Measurements from ENCODE around the gene HMG20B.

The HMG20B gene

DNA sequence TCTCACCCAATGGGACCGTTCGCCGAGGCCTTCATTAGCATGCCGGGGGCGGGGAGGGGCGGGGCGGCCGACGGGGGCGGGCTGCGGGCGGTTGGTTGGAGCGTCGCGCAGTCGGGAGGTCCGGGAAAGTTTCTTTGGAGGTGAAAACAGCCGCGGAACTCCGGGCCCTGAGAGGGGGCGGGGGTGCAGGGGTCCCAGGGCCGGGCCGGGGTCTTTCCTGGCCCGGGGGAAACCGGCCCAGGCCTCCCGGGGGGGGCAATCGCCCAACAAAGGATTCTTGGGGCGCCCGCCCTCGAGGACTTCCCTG lies at the start of gene HMG20B:
HMG20B (plus strand) TSS at position 90 of the 307 bp plus-strand sequence. CDS start 366 bp downstream, outside the sequence.
- TF ChIP-seq, protein P1, sequence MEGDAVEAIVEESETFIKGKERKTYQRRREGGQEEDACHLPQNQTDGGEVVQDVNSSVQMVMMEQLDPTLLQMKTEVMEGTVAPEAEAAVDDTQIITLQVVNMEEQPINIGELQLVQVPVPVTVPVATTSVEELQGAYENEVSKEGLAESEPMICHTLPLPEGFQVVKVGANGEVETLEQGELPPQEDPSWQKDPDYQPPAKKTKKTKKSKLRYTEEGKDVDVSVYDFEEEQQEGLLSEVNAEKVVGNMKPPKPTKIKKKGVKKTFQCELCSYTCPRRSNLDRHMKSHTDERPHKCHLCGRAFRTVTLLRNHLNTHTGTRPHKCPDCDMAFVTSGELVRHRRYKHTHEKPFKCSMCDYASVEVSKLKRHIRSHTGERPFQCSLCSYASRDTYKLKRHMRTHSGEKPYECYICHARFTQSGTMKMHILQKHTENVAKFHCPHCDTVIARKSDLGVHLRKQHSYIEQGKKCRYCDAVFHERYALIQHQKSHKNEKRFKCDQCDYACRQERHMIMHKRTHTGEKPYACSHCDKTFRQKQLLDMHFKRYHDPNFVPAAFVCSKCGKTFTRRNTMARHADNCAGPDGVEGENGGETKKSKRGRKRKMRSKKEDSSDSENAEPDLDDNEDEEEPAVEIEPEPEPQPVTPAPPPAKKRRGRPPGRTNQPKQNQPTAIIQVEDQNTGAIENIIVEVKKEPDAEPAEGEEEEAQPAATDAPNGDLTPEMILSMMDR (IDR thresholded peaks at IDR 0.05; ENCODE audit: insufficient read depth, missing control alignments) = no peak
- DNase-seq (ENCODE audit: insufficient read length, low spot score) = no peak
- FAIRE-seq = no peak

DNA sequence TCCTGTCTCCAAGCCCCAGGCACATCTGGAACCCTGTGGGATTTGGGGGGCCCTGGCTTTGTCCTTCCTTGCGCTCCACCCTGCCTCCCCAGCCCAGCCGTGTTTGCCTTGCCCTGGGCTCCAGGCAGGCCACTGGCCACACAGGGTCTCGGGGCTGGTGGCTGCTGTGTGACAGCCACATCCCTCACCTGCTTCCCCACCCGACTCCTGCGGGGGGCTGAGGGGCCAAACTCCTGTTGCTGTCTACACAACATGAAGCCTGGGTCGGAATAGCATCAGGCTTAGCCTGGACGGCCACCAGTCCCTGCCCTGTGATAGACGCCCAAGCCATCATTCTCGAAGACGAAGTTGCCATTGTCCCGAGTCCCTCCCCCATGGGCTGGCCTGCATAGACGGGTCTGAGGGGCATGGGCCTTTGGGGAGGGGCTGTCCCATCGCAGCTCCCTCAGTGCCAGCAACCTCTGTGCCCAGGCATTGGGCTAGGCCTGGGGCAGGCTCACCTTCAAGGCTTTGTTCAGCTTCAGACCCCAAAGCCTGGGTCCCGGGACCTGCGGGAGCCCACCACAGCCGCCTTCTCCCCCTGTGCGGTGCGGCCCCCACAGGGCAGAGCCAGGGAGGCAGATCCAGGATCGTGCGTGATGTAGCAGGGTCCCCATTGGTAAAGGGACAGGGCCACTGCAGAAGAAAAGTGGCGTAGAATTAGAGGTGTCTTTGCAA lies 49.2 kb upstream of the HMG20B start:
- TF ChIP-seq, protein P1 (IDR thresholded peaks at IDR 0.05; ENCODE audit: insufficient read depth, missing control alignments) = no peak
- FAIRE-seq (no peak), DNase-seq (ENCODE audit: insufficient read length, low spot score) (no peak)

DNA sequence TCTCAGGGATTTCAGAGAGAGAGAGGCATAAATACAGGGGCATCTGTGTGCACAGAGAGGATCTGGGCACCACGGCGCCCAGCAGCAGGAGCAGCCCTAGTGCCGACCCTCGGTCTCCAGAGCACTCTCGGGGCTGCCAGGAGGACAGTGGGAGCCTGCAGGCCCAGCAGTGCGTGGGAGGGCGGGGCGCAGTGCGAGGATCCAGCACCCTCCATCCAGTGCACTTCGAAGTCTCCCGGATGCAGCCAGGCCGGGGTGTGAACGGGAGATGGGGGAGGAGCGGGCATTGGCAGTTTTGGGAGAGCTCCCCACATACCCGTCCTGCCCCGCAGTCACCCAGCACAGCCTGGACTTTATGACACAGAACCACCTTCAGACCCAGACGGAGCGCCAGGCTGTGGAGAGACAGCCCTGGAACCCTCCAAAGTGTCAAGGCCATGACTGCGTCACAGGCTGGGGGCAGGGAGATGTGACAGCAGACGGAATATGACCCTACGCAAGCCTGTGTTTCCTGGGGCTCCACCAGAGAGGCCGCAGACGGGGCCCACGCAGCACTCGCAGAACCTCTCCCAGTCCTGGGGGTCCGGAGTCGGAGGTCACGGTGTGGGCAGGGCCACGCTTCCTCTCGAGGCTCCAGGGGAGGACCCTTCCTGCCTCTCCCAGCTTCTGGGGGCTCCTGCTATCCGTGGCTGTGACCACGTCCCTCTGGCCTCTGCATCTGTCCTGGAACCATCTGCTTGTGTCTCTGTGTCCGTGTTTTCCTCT lies 48.5 kb upstream of the HMG20B start:
- TF ChIP-seq, protein P1 (IDR thresholded peaks at IDR 0.05; ENCODE audit: insufficient read depth, missing control alignments) = no peak
- no peak for DNase-seq (ENCODE audit: insufficient read length, low spot score)
- no peak for FAIRE-seq

DNA sequence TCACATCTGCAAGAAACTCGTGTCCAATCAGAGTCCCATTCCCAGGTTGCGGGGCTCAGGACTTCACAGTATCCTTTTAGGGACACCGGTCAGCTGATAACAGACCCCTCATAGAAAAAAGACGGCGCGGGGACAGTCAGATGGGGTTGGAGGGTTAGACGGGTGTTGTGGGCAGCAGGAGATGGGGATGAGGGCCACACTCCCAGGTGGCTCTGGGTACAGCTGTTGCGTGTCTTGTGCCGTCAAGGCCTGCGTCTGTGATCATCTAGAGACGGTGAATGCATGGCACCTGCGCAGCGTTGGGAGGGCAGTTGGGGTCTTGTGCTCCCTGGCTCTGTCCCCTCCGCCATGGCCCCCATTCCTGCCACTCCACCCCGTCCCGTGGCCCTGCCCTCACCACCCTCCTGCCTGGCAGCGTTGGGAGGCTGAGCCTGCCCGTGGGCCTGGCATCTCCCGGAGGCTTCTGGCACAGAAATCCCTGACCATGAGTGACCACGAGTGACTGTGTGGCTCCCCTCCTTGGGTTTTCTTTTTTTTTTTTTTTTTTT lies 47.8 kb upstream of the HMG20B start:
- FAIRE-seq = no peak
- TF ChIP-seq, protein P1 (IDR thresholded peaks at IDR 0.05; ENCODE audit: insufficient read depth, missing control alignments) = no peak
- DNase-seq (ENCODE audit: insufficient read length, low spot score) = no peak

DNA sequence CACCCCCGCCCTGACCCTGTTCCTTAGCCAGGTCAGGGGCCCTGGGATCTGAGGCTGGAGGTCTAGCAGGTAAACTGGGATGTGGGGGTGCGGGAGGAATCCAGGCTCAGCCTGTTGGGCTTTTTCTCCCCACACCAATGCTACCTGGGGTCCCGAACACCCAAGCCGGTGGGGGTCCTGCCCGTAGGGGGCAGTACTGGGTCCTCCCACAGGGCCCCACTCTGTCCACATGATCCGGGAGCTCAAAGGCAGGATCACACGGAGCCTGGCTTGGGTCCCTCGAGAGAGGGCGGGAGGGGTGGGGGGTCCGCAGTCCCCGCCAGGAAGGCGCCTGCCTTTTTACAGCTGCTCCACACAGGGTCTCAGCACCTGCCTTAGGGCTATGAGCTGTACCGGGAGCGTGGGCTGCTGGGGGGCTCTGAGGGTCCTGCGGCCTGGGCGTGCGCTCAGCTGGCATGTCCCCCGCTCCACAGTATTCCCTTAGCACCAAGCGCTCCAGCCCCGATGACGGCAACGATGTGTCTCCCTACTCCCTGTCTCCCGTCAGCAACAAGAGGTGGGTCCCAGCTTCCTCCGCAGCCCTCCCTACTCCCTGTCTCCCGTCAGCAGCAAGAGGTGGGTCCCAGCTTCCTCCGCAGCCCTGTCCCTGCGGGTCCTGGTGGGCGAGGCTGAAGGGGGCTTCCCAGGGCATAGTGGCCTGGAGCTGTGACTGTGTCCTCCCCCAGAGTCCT lies 46.1 kb upstream of the HMG20B start:
- FAIRE-seq = no peak
- DNase-seq (ENCODE audit: insufficient read length, low spot score) = no peak
- TF ChIP-seq, protein P1 (IDR thresholded peaks at IDR 0.05; ENCODE audit: insufficient read depth, missing control alignments) = no peak

DNA sequence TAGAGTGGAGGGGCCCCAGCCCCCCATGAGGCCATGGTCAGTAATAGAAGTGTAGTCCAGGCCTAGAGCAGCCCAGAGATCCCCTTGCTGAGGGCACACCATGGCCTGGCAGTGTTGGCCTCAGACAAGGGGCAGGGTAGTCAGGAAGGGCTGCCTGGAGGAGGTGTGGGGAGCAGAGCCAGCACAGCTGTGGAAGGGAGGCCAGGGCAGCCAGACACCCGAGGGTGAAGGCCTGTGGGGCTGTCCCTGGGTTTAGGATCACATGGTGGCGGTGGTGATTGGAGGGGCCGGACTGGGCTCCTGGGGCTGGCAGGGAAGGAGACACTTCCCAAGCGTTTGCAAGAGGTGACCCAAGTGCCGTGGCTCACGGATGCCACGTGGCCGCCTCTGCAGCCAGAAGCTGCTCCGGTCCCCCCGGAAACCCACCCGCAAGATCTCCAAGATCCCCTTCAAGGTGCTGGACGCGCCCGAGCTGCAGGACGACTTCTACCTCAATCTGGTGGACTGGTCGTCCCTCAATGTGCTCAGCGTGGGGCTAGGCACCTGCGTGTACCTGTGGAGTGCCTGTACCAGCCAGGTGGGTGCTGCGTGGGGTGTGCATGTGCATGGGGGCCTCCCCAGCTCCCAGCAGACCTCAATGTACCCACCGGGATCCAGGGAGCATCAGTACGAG lies 45.4 kb upstream of the HMG20B start:
- DNase-seq (ENCODE audit: insufficient read length, low spot score) (no peak), FAIRE-seq (no peak)
- TF ChIP-seq, protein P1 (IDR thresholded peaks at IDR 0.05; ENCODE audit: insufficient read depth, missing control alignments) = no peak
